ENCODE data around the gene DIP2C. TPM values are rescaled to one million over a fixed set of nuclear protein-coding genes. Genes with fewer than 3 reads are reported as not detected.
A peak's percentile ranks its signal among the peaks of the same experiment; 100 is the strongest.

Gene DIP2C
- total and polyA plus RNA-seq, 8 donors: 2.4 to 40.1 (median 21.0) TPM

DNA sequence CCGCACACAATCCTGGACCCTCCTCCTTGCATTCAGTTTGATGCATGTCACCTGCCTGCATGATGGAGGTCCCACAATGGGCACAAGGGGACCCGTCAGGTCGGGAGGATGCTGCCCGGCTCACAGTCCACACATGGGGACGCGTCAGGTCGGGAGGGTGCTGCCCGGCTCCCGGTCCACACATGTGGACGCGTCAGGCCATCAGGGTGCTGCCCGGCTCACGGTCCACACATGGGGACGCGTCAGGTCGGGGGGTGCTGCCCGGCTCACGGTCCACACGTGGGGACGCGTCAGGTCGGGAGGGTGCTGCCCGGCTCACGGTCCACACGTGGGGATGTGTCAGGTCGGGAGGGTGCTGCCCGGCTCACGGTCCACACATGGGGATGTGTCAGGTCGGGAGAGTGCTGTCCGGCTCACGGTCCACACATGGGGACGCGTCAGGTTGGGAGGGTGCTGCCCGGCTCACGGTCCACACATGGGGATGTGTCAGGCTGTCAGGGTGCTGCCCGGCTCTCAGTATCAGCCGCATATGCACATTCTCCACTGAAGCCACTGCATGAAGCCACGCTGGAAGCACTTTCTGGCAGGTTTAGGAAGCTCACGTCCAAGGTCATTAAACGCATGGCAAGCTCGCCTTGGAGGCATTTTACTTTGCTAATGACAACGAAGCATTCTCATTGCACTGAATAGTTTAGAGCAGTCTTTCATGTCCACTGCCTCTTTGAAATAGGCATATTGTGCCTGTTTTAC, 50.3 kb downstream of the DIP2C start:
- Histone ChIP-seq H3K4me3 (no peak overlapping the region), H3K27me3 (no peaks in the 10 kb centered on the region), H3K36me3 (no peaks in the 10 kb centered on the region), H3K4me1 (peaks cover 0 to 35% (median 16%) of the 10 kb centered on the region in 4 donors), H3K9me3 (peaks cover 0 to 1% (median 0%) of the 10 kb centered on the region in 4 donors), H3K27ac (peak overlapping the region in 1 of 5 donors; percentile 29)
- no peak for DNase-seq
- TF ChIP-seq EP300 (IDR thresholded peaks at IDR 0.05) (no peak), POLR2A (IDR thresholded peaks at IDR 0.05) (no peak), POLR2AphosphoS5 (IDR thresholded peaks at IDR 0.05) (no peak)
- TF ChIP-seq, protein P1, sequence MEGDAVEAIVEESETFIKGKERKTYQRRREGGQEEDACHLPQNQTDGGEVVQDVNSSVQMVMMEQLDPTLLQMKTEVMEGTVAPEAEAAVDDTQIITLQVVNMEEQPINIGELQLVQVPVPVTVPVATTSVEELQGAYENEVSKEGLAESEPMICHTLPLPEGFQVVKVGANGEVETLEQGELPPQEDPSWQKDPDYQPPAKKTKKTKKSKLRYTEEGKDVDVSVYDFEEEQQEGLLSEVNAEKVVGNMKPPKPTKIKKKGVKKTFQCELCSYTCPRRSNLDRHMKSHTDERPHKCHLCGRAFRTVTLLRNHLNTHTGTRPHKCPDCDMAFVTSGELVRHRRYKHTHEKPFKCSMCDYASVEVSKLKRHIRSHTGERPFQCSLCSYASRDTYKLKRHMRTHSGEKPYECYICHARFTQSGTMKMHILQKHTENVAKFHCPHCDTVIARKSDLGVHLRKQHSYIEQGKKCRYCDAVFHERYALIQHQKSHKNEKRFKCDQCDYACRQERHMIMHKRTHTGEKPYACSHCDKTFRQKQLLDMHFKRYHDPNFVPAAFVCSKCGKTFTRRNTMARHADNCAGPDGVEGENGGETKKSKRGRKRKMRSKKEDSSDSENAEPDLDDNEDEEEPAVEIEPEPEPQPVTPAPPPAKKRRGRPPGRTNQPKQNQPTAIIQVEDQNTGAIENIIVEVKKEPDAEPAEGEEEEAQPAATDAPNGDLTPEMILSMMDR (IDR thresholded peaks at IDR 0.05): no peak
- 91 to 94% (median 92%) methylated on average over 20 to 42 of the region's 42 CpGs for WGBS, 5 donors
- intact Hi-C loops (cut with DNase I; ENCODE audit: low total_unique reads): no loop called here

DNA sequence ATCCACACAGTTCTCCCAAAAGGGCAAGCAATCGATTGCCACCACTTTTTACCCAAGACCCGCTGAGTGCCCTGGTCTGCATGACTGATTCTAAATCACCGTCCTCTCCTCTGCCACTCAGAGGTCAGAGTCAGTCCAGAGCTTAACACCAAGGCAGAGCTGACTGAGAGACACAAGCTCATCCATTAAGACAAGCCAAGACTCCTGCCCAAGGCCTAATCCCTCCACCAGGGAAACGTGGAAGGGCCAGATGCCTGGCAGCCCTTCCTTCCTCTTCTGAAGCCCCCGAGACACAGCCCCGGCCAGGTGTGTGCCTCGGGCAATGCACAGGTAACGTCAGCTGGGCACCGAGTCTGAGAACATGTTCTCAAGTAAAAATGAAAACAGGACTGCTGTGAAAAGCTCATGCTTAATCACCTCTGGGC, 51.7 kb downstream of the DIP2C start:
- H3K4me1 ChIP-seq: peaks cover 0 to 49% (median 28%) of the 10 kb centered on the region in 4 donors
- no peaks in the 10 kb centered on the region for H3K27me3 ChIP-seq
- 77 to 89% (median 87%) methylated on average over 9 of the region's 9 CpGs for WGBS, 5 donors
- H3K36me3 ChIP-seq: no peaks in the 10 kb centered on the region
- intact Hi-C loops (cut with DNase I; ENCODE audit: low total_unique reads): no loop called here
- no peaks in the 10 kb centered on the region for H3K9me3 ChIP-seq
- no peak for DNase-seq
- peak overlapping the region in 1 of 5 donors; percentile 31 for H3K27ac ChIP-seq
- TF ChIP-seq POLR2A (IDR thresholded peaks at IDR 0.05) (no peak), POLR2AphosphoS5 (IDR thresholded peaks at IDR 0.05) (no peak), EP300 (IDR thresholded peaks at IDR 0.05) (no peak)
- TF ChIP-seq, protein P1 (IDR thresholded peaks at IDR 0.05): no peak
- no peak overlapping the region for H3K4me3 ChIP-seq

- WGBS, 5 donors: 59 to 72% (median 68%) methylated on average over 8 of the region's 8 CpGs
- DNase-seq: peak in 1 of 2 donors; percentile 62
- no peaks in the 10 kb centered on the region for H3K27me3 ChIP-seq
- no peak overlapping the region for H3K4me3 ChIP-seq
- peaks cover 0 to 45% (median 26%) of the 10 kb centered on the region in 4 donors for H3K4me1 ChIP-seq
- H3K36me3 ChIP-seq: no peaks in the 10 kb centered on the region
- no peak for TF ChIP-seq POLR2AphosphoS5 (IDR thresholded peaks at IDR 0.05)
- no peak for TF ChIP-seq EP300 (IDR thresholded peaks at IDR 0.05)
- TF ChIP-seq, protein P1 (IDR thresholded peaks at IDR 0.05): no peak
- TF ChIP-seq POLR2A (IDR thresholded peaks at IDR 0.05): no peak
- H3K27ac ChIP-seq: peak overlapping the region in 1 of 5 donors; percentile 31
- H3K9me3 ChIP-seq: no peaks in the 10 kb centered on the region
- intact Hi-C loops (cut with DNase I; ENCODE audit: low total_unique reads): no loop called here
Measured at GRCh38 chr10:637221-637620, 52.2 kb downstream of the DIP2C start.

GRCh38 chr10:636769-637168, 52.7 kb downstream of the DIP2C start:
- WGBS, 5 donors: 81 to 89% (median 87%) methylated on average over 18 to 19 of the region's 19 CpGs
- intact Hi-C loops (cut with DNase I; ENCODE audit: low total_unique reads): no loop called here
- no peaks in the 10 kb centered on the region for H3K27me3 ChIP-seq
- TF ChIP-seq POLR2A (IDR thresholded peaks at IDR 0.05) (no peak), POLR2AphosphoS5 (IDR thresholded peaks at IDR 0.05) (no peak), EP300 (IDR thresholded peaks at IDR 0.05) (no peak)
- TF ChIP-seq, protein P1 (IDR thresholded peaks at IDR 0.05): no peak
- H3K4me3 ChIP-seq: no peak overlapping the region
- peak overlapping the region in 1 of 5 donors; percentile 31 for H3K27ac ChIP-seq
- no peaks in the 10 kb centered on the region for H3K36me3 ChIP-seq
- DNase-seq: no peak
- H3K4me1 ChIP-seq: peaks cover 0 to 44% (median 24%) of the 10 kb centered on the region in 4 donors
- no peaks in the 10 kb centered on the region for H3K9me3 ChIP-seq

Data from stomach (tissue), 9 donors.